ENCODE results near the gene C17orf107. TPM values are rescaled to one million over a fixed set of nuclear protein-coding genes. Genes with fewer than 3 reads are reported as not detected.
"Not testable (repeated sequence)": the region's sequence is repeated elsewhere in the genome, so short reads cannot be mapped to it uniquely, and the experiment has no call there.

Gene C17orf107
- total RNA-seq, 1 donor from 2014 or later: 5.5 TPM

GRCh38 chr17:4901108-4901647 lies 1.8 kb downstream of the C17orf107 start:
- no peak for DNase-seq (ENCODE audit: low read depth)
- no peak overlapping the region for H3K4me3 ChIP-seq (ENCODE audit: low read depth, low read length)
- peaks cover 10% of the 10 kb centered on the region for H3K36me3 ChIP-seq (ENCODE audit: control insufficient read depth, insufficient read depth, low read length)
- H3K27me3 ChIP-seq (ENCODE audit: control insufficient read depth, insufficient read depth, low read length): no peaks in the 10 kb centered on the region
- no peak for FAIRE-seq
- TF ChIP-seq CTCF (IDR thresholded peaks at IDR 0.05; ENCODE audit: insufficient read depth, low read length, severe bottlenecking): no peak

GRCh38 chr17:4901648-4902344 lies 2.5 kb downstream of the C17orf107 start:
- H3K4me3 ChIP-seq (ENCODE audit: low read depth, low read length): no peak overlapping the region
- no peaks in the 10 kb centered on the region for H3K27me3 ChIP-seq (ENCODE audit: control insufficient read depth, insufficient read depth, low read length)
- peaks cover 5% of the 10 kb centered on the region for H3K36me3 ChIP-seq (ENCODE audit: control insufficient read depth, insufficient read depth, low read length)
- no peak for TF ChIP-seq CTCF (IDR thresholded peaks at IDR 0.05; ENCODE audit: insufficient read depth, low read length, severe bottlenecking)
- FAIRE-seq (no peak), DNase-seq (ENCODE audit: low read depth) (no peak)

- no peak for TF ChIP-seq CTCF (IDR thresholded peaks at IDR 0.05; ENCODE audit: insufficient read depth, low read length, severe bottlenecking)
- no peak for DNase-seq (ENCODE audit: low read depth)
- H3K36me3 ChIP-seq (ENCODE audit: control insufficient read depth, insufficient read depth, low read length): no peaks in the 10 kb centered on the region
- H3K27me3 ChIP-seq (ENCODE audit: control insufficient read depth, insufficient read depth, low read length): no peaks in the 10 kb centered on the region
- H3K4me3 ChIP-seq (ENCODE audit: low read depth, low read length): no peak overlapping the region
- FAIRE-seq: peak; percentile 73
Measured at GRCh38 chr17:4902540-4902939, 3.2 kb downstream of the C17orf107 start.

- H3K27me3 ChIP-seq (ENCODE audit: control insufficient read depth, insufficient read depth, low read length): no peaks in the 10 kb centered on the region
- DNase-seq (ENCODE audit: low read depth): peak; percentile 85
- H3K36me3 ChIP-seq (ENCODE audit: control insufficient read depth, insufficient read depth, low read length): no peaks in the 10 kb centered on the region
- TF ChIP-seq CTCF (IDR thresholded peaks at IDR 0.05; ENCODE audit: insufficient read depth, low read length, severe bottlenecking): peak; percentile 82
- no peak within 1 kb of the TSS for H3K4me3 ChIP-seq (ENCODE audit: low read depth, low read length)
- FAIRE-seq: no peak
Measured at GRCh38 chr17:4903051-4903818, 3.9 kb downstream of the C17orf107 start, which contains the start of gene CHRNE. CHRNE (minus strand) TSS chr17:4903098; CDS start chr17:4903063, 35 bp downstream.

DNA sequence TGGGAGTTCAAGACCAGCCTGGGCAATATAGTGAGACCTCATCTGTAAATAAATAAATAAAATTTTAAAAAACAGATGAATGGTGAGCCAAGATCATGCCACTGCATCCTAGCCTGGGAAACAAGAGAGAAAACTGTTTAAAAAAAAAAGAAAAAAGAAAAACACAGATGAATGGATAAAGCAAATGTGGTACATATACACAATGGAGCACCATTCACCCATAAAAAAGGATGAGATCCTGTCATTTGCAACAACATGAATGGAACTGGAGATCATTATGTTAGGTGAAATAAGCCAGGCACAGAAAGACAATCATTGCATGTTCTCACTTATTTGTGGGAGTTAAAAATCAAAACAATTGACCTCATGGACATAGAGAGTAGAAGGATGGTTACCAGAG lies 7.3 kb downstream of the C17orf107 start:
- not testable (repeated sequence) for DNase-seq (ENCODE audit: low read depth); FAIRE-seq; H3K27me3 ChIP-seq (ENCODE audit: control insufficient read depth, insufficient read depth, low read length); H3K36me3 ChIP-seq (ENCODE audit: control insufficient read depth, insufficient read depth, low read length); H3K4me3 ChIP-seq (ENCODE audit: low read depth, low read length)

- FAIRE-seq (no peak), DNase-seq (ENCODE audit: low read depth) (peak; percentile 78)
- Histone ChIP-seq H3K4me3 (ENCODE audit: low read depth, low read length) (no peak overlapping the region), H3K36me3 (ENCODE audit: control insufficient read depth, insufficient read depth, low read length) (no peaks in the 10 kb centered on the region), H3K27me3 (ENCODE audit: control insufficient read depth, insufficient read depth, low read length) (no peaks in the 10 kb centered on the region)
- TF ChIP-seq CTCF (IDR thresholded peaks at IDR 0.05; ENCODE audit: insufficient read depth, low read length, severe bottlenecking): no peak
Measured at GRCh38 chr17:4908301-4908700, 9.0 kb downstream of the C17orf107 start.
